WTC11 (cell line): ENCODE data around the gene MAPK7. TPM values are rescaled to one million over a fixed set of nuclear protein-coding genes. Genes with fewer than 3 reads are reported as not detected.

Source experiments
- ATAC-seq: fragments of 200-7000 bp; cut with Tn5 transposase; 2 replicates; pipeline ENCODE4 v1.10.0; 2021; ENCODE audit warnings: mild to moderate bottlenecking, moderate library complexity
- CTCF ChIA-PET: fragments of 300-600 bp; sonication (Branson Sonifier 250); formaldehyde crosslinking; loops from one replicate; lab custom pipeline; 2021; ENCODE audit warnings: antibody characterized with exemption; lab: Charles Lee
- POLR2A ChIA-PET: fragments of 350-600 bp; sonication (Branson Sonifier 250); formaldehyde crosslinking; loops from one replicate; lab custom pipeline; 2021; ENCODE audit warnings: antibody characterized with exemption; lab: Charles Lee
- DNase-seq: peaks from one replicate; pipeline ENCODE4 v3.0.0; 2021; ENCODE audit warnings: low spot score
- H3K27ac Mint-ChIP-seq: 2 replicates; pipeline ENCODE4 v1.8.0; 2021; ENCODE audit warnings: mixed read lengths
- H3K27me3 Mint-ChIP-seq: 2 replicates; pipeline ENCODE4 v1.8.0; 2021; ENCODE audit warnings: low read depth, mild to moderate bottlenecking, moderate library complexity, mixed read lengths
- H3K36me3 Mint-ChIP-seq: 2 replicates; pipeline ENCODE4 v1.8.0; 2021; ENCODE audit warnings: mixed read lengths
- H3K4me1 Mint-ChIP-seq: 2 replicates; pipeline ENCODE4 v1.8.0; 2022; ENCODE audit warnings: mixed read lengths
- H3K4me3 Mint-ChIP-seq: 2 replicates; pipeline ENCODE4 v1.8.0; 2021; ENCODE audit warnings: mild to moderate bottlenecking, moderate library complexity, mixed read lengths
- H3K9me3 Mint-ChIP-seq: 2 replicates; pipeline ENCODE4 v1.8.0; 2021; ENCODE audit warnings: mixed read lengths
- ATF2 ChIP-seq: sonication (generic); formaldehyde crosslinking; IDR thresholded peaks from 2 replicates; pipeline ENCODE4 v1.8.1; 2022; ENCODE audit warnings: low read depth, missing genetic modification reagents, borderline replicate concordance
- ERG ChIP-seq: fragments of 250-450 bp; sonication (Bioruptor Pico); IDR thresholded peaks from 2 replicates; pipeline ENCODE4 v1.8.0; 2021; ENCODE audit warnings: mild to moderate bottlenecking
- FOXK1 ChIP-seq: sonication (generic); formaldehyde crosslinking; IDR thresholded peaks from 2 replicates; pipeline ENCODE4 v1.8.0; 2022; ENCODE audit warnings: mild to moderate bottlenecking, moderate library complexity, missing genetic modification reagents
- MXD4 ChIP-seq: fragments of 250-450 bp; sonication (Bioruptor Pico); IDR thresholded peaks from 2 replicates; pipeline ENCODE4 v1.8.0; 2021; ENCODE audit warnings: mild to moderate bottlenecking, moderate library complexity, borderline replicate concordance
- NFE2L1 ChIP-seq: sonication (generic); formaldehyde crosslinking; IDR thresholded peaks from 2 replicates; pipeline ENCODE4 v1.8.1; 2023; ENCODE audit warnings: missing genetic modification reagents
- NR1H2 ChIP-seq: sonication (generic); formaldehyde crosslinking; IDR thresholded peaks from 2 replicates; pipeline ENCODE4 v1.9.0; 2021; ENCODE audit warnings: mild to moderate bottlenecking, moderate library complexity, missing genetic modification reagents
- OVOL2 ChIP-seq: fragments of 250-450 bp; sonication (Bioruptor Pico); IDR thresholded peaks from 2 replicates; pipeline ENCODE4 v1.9.0; 2021; ENCODE audit warnings: mild to moderate bottlenecking, borderline replicate concordance
- PRRX2 ChIP-seq: fragments of 250-450 bp; sonication (Bioruptor Pico); IDR thresholded peaks from 2 replicates; pipeline ENCODE4 v1.8.0; 2021; ENCODE audit warnings: mild to moderate bottlenecking
- TEAD1 ChIP-seq: sonication (generic); formaldehyde crosslinking; IDR thresholded peaks from 2 replicates; pipeline ENCODE4 v1.8.0; 2022; ENCODE audit warnings: mild to moderate bottlenecking, missing genetic modification reagents
- TP53 ChIP-seq: sonication (generic); formaldehyde crosslinking; IDR thresholded peaks from 2 replicates; pipeline ENCODE4 v1.8.1; 2023; ENCODE audit warnings: mild to moderate bottlenecking, missing genetic modification reagents
- USF1 ChIP-seq: sonication (generic); formaldehyde crosslinking; IDR thresholded peaks from 2 replicates; pipeline ENCODE4 v1.8.0; 2022; ENCODE audit warnings: mild to moderate bottlenecking, missing genetic modification reagents
- ZNF121 ChIP-seq: sonication (generic); formaldehyde crosslinking; IDR thresholded peaks from 2 replicates; pipeline ENCODE4 v1.8.0; 2023; ENCODE audit warnings: missing genetic modification reagents
- ZNF138 ChIP-seq: sonication (generic); formaldehyde crosslinking; conservative IDR thresholded peaks from 2 replicates; pipeline ENCODE4 v1.8.1; 2022; ENCODE audit warnings: mild to moderate bottlenecking, moderate library complexity, missing genetic modification reagents
- ZNF219 ChIP-seq: sonication (generic); formaldehyde crosslinking; IDR thresholded peaks from 2 replicates; pipeline ENCODE4 v1.8.0; 2023; ENCODE audit warnings: missing genetic modification reagents, mild to moderate bottlenecking, borderline replicate concordance
- ZNF416 ChIP-seq: fragments of 250-450 bp; sonication (Bioruptor Pico); IDR thresholded peaks from 2 replicates; pipeline ENCODE4 v1.9.0; 2021; ENCODE audit warnings: mild to moderate bottlenecking, inconsistent platforms
- total RNA-seq: library from RNA; stranded (reverse); gene quantifications from 3 replicates; pipeline ENCODE4 v1.2.3, GENCODE V29; 2021
- TF ChIP-seq, protein P1 (sequence below): sonication (generic); formaldehyde crosslinking; IDR thresholded peaks from 2 replicates; pipeline ENCODE4 v1.8.1; 2023; ENCODE audit warnings: mild to moderate bottlenecking, missing genetic modification reagents, borderline replicate concordance
- TF ChIP-seq, protein P2 (sequence below): sonication (generic); formaldehyde crosslinking; IDR thresholded peaks from 2 replicates; pipeline ENCODE4 v1.8.1; 2023; ENCODE audit warnings: mild to moderate bottlenecking, missing genetic modification reagents, moderate library complexity
- TF ChIP-seq, protein P3 (sequence below): sonication (generic); formaldehyde crosslinking; IDR thresholded peaks from 2 replicates; pipeline ENCODE4 v1.8.0; 2022; ENCODE audit warnings: missing genetic modification reagents
- TF ChIP-seq, protein P4 (sequence below): sonication (generic); formaldehyde crosslinking; IDR thresholded peaks from 2 replicates; pipeline ENCODE4 v1.8.1; 2022; ENCODE audit warnings: mild to moderate bottlenecking, missing genetic modification reagents, moderate library complexity, borderline replicate concordance
- TF ChIP-seq, protein P5 (sequence below): sonication (generic); formaldehyde crosslinking; IDR thresholded peaks from 2 replicates; pipeline ENCODE4 v1.8.1; 2023; ENCODE audit warnings: mild to moderate bottlenecking, missing genetic modification reagents

MAPK7 gene
- total RNA-seq, 1 experiment from 2014 or later: 38.5 TPM

DNA sequence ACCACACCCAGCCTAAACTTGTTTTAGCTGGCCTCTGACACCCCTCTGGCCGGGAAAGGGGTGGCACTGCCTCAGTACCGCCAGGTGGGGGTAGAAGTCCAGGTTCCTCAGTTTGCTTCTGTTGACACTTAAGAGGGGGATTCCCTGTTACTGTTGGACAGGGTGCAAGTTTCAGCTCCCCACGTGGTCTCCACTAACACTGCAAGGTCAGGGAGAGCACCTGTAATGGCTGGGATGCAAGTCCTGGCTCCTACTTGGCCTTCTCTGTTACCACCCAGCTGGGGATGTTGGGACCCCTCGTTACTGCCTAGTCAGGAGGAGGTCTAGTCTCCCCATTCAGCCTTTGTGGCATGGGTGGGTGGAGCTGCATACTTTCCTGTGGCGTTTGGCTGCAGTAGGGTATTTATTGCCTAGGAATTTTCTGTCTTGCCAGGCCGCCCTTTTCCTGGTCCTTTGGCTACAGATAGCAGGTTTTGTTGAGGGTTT lies 19.3 kb downstream of the MAPK7 start:
- Mint-ChIP-seq H3K27me3 (no peaks in the 10 kb centered on the region), H3K36me3 (no peaks in the 10 kb centered on the region), H3K4me1 (peaks cover 11% of the 10 kb centered on the region), H3K9me3 (no peaks in the 10 kb centered on the region), H3K27ac (no peak overlapping the region; the same call in 1 of the 2 replicates), H3K4me3 (no peak overlapping the region)
- ATAC-seq: peak; percentile 95
- ChIA-PET CTCF (interaction anchor here (0.5 to 3.1 kb wide), 43 partner anchors 9 to 516 kb away, joined by 3 to 63 read pairs (median 5); partner anchors contain the start of genes ALDH3A2, B9D1, MAPK7 and MFAP4), POLR2A (no interaction called here)
- peak; percentile 71 for DNase-seq
- TF ChIP-seq, protein P1, sequence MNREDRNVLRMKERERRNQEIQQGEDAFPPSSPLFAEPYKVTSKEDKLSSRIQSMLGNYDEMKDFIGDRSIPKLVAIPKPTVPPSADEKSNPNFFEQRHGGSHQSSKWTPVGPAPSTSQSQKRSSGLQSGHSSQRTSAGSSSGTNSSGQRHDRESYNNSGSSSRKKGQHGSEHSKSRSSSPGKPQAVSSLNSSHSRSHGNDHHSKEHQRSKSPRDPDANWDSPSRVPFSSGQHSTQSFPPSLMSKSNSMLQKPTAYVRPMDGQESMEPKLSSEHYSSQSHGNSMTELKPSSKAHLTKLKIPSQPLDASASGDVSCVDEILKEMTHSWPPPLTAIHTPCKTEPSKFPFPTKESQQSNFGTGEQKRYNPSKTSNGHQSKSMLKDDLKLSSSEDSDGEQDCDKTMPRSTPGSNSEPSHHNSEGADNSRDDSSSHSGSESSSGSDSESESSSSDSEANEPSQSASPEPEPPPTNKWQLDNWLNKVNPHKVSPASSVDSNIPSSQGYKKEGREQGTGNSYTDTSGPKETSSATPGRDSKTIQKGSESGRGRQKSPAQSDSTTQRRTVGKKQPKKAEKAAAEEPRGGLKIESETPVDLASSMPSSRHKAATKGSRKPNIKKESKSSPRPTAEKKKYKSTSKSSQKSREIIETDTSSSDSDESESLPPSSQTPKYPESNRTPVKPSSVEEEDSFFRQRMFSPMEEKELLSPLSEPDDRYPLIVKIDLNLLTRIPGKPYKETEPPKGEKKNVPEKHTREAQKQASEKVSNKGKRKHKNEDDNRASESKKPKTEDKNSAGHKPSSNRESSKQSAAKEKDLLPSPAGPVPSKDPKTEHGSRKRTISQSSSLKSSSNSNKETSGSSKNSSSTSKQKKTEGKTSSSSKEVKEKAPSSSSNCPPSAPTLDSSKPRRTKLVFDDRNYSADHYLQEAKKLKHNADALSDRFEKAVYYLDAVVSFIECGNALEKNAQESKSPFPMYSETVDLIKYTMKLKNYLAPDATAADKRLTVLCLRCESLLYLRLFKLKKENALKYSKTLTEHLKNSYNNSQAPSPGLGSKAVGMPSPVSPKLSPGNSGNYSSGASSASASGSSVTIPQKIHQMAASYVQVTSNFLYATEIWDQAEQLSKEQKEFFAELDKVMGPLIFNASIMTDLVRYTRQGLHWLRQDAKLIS (CRISPR knock-in tag): no peak
- no peak for TF ChIP-seq OVOL2 (CRISPR knock-in tag)
- no peak for TF ChIP-seq ATF2
- no peak for TF ChIP-seq TP53 (CRISPR knock-in tag)
- no peak for TF ChIP-seq ZNF219 (CRISPR knock-in tag)
- no peak for TF ChIP-seq NFE2L1 (CRISPR knock-in tag)
- TF ChIP-seq ZNF121 (CRISPR knock-in tag): no peak
- TF ChIP-seq, protein P2, sequence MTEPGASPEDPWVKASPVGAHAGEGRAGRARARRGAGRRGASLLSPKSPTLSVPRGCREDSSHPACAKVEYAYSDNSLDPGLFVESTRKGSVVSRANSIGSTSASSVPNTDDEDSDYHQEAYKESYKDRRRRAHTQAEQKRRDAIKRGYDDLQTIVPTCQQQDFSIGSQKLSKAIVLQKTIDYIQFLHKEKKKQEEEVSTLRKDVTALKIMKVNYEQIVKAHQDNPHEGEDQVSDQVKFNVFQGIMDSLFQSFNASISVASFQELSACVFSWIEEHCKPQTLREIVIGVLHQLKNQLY (CRISPR knock-in tag): no peak
- TF ChIP-seq TEAD1: 0 out of 2 replicates have a peak, but pooled peaks have one; percentile 48
- TF ChIP-seq FOXK1: peak; percentile 62; the same call in 1 of the 2 replicates
- TF ChIP-seq ZNF416 (CRISPR knock-in tag): no peak
- TF ChIP-seq MXD4: no peak
- TF ChIP-seq ZNF138 (CRISPR knock-in tag): no peak
- TF ChIP-seq, protein P3, sequence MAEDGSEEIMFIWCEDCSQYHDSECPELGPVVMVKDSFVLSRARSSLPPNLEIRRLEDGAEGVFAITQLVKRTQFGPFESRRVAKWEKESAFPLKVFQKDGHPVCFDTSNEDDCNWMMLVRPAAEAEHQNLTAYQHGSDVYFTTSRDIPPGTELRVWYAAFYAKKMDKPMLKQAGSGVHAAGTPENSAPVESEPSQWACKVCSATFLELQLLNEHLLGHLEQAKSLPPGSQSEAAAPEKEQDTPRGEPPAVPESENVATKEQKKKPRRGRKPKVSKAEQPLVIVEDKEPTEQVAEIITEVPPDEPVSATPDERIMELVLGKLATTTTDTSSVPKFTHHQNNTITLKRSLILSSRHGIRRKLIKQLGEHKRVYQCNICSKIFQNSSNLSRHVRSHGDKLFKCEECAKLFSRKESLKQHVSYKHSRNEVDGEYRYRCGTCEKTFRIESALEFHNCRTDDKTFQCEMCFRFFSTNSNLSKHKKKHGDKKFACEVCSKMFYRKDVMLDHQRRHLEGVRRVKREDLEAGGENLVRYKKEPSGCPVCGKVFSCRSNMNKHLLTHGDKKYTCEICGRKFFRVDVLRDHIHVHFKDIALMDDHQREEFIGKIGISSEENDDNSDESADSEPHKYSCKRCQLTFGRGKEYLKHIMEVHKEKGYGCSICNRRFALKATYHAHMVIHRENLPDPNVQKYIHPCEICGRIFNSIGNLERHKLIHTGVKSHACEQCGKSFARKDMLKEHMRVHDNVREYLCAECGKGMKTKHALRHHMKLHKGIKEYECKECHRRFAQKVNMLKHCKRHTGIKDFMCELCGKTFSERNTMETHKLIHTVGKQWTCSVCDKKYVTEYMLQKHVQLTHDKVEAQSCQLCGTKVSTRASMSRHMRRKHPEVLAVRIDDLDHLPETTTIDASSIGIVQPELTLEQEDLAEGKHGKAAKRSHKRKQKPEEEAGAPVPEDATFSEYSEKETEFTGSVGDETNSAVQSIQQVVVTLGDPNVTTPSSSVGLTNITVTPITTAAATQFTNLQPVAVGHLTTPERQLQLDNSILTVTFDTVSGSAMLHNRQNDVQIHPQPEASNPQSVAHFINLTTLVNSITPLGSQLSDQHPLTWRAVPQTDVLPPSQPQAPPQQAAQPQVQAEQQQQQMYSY: no peak
- TF ChIP-seq PRRX2 (CRISPR knock-in tag): no peak
- TF ChIP-seq ERG (CRISPR knock-in tag): no peak
- TF ChIP-seq NR1H2 (CRISPR knock-in tag): no peak
- 0 out of 2 replicates have a peak, but pooled peaks have one; percentile 31 for TF ChIP-seq USF1 (CRISPR knock-in tag)
- TF ChIP-seq, protein P4, sequence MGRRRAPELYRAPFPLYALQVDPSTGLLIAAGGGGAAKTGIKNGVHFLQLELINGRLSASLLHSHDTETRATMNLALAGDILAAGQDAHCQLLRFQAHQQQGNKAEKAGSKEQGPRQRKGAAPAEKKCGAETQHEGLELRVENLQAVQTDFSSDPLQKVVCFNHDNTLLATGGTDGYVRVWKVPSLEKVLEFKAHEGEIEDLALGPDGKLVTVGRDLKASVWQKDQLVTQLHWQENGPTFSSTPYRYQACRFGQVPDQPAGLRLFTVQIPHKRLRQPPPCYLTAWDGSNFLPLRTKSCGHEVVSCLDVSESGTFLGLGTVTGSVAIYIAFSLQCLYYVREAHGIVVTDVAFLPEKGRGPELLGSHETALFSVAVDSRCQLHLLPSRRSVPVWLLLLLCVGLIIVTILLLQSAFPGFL (CRISPR knock-in tag): no peak
- TF ChIP-seq, protein P5, sequence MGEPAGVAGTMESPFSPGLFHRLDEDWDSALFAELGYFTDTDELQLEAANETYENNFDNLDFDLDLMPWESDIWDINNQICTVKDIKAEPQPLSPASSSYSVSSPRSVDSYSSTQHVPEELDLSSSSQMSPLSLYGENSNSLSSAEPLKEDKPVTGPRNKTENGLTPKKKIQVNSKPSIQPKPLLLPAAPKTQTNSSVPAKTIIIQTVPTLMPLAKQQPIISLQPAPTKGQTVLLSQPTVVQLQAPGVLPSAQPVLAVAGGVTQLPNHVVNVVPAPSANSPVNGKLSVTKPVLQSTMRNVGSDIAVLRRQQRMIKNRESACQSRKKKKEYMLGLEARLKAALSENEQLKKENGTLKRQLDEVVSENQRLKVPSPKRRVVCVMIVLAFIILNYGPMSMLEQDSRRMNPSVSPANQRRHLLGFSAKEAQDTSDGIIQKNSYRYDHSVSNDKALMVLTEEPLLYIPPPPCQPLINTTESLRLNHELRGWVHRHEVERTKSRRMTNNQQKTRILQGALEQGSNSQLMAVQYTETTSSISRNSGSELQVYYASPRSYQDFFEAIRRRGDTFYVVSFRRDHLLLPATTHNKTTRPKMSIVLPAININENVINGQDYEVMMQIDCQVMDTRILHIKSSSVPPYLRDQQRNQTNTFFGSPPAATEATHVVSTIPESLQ (CRISPR knock-in tag): no peak
